ENCODE data around the gene CTSO.

DNA sequence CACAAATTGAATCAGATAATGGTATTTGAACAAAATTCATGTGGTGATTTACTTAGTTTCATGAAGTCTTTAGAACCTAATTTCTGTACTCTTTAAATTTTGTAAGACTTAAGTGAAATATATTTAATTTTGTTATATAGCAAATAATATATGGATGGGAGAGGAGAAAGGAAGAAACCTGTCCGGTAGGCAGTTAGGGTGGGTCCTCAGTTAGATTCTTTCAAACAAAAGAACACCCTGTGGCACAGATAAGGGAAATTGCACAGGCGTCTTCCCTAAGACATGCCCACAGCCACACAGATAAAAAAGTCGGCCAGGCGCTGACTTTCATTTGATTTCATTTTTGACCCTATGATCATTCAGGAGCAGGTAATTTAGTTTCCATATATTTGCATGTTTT lies 25.1 kb upstream of the CTSO start:
- TF ChIP-seq, protein P1, sequence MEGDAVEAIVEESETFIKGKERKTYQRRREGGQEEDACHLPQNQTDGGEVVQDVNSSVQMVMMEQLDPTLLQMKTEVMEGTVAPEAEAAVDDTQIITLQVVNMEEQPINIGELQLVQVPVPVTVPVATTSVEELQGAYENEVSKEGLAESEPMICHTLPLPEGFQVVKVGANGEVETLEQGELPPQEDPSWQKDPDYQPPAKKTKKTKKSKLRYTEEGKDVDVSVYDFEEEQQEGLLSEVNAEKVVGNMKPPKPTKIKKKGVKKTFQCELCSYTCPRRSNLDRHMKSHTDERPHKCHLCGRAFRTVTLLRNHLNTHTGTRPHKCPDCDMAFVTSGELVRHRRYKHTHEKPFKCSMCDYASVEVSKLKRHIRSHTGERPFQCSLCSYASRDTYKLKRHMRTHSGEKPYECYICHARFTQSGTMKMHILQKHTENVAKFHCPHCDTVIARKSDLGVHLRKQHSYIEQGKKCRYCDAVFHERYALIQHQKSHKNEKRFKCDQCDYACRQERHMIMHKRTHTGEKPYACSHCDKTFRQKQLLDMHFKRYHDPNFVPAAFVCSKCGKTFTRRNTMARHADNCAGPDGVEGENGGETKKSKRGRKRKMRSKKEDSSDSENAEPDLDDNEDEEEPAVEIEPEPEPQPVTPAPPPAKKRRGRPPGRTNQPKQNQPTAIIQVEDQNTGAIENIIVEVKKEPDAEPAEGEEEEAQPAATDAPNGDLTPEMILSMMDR (IDR thresholded peaks at IDR 0.05) = no peak
- no peak for TF ChIP-seq POLR2A (IDR thresholded peaks at IDR 0.05)

Data from testis (tissue), 2 donors.